Measurements from ENCODE around the gene TMEM154. TPM values are rescaled to one million over a fixed set of nuclear protein-coding genes. Genes with fewer than 3 reads are reported as not detected.

TMEM154 gene
- total and polyA plus RNA-seq, 10 of the 15 experiments (the other 5 are each of a cell fraction or from before 2014, with no cell fraction given), result 5.1 to 41.4 (median 18.2) TPM

DNA sequence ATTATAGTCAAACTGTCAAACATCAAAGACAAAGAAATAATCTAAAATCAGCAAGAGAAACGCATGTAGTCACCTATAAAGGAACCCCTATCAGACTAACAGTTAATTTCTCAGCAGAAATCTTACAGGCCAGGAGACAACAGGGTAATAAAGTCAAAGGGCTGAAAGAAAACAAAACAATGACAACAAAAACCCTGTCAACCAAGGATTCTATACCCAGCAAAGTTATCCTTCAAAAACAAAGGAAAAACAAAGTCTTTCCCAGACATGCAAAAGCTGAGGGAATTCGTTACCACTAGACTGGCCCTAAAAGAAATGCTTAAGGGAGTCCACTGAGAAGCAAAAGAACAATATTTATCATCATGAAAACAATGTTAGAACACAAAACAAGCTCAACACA lies 22.1 kb downstream of the TMEM154 start:
- H2AFZ ChIP-seq (ENCODE audit: control insufficient read depth, low read depth, low read length), result no peak overlapping the region
- H3K4me3 ChIP-seq, result no peak overlapping the region
- SMC1A ChIA-PET (ENCODE audit: uncharacterized antibody, unreplicated experiment), result interaction anchor here (1.1 to 3.9 kb wide), 3 partner anchors 13 to 156 kb away, joined by 3 to 33 read pairs (median 5); no protein-coding TSS in a partner anchor
- no peaks in the 10 kb centered on the region for H4K20me1 ChIP-seq (ENCODE audit: control insufficient read depth, insufficient read depth)
- RAD21 ChIA-PET (ENCODE audit: unreplicated experiment), result interaction anchor here (1.5 kb wide), 1 partner anchor 15 kb away, joined by 3 read pairs; no protein-coding TSS in a partner anchor
- no peaks in the 10 kb centered on the region for H3K27me3 ChIP-seq (replicated peaks in 1 of 2; ENCODE audit: control insufficient read depth in 2 of 2, insufficient read depth in 2 of 2, low read length in 1 of 2)
- DNase-seq (ENCODE audit: low read depth, low spot score) (no peak), ATAC-seq (no peak), FAIRE-seq (no peak)
- no peak overlapping the region for H3K4me2 ChIP-seq (ENCODE audit: control insufficient read depth, insufficient read depth)
- CTCF ChIA-PET, result interaction anchor here (0.7 to 1.8 kb wide), 2 partner anchors 18 to 57 kb away, joined by 5 read pairs; no protein-coding TSS in a partner anchor
- TF ChIP-seq, protein P1, sequence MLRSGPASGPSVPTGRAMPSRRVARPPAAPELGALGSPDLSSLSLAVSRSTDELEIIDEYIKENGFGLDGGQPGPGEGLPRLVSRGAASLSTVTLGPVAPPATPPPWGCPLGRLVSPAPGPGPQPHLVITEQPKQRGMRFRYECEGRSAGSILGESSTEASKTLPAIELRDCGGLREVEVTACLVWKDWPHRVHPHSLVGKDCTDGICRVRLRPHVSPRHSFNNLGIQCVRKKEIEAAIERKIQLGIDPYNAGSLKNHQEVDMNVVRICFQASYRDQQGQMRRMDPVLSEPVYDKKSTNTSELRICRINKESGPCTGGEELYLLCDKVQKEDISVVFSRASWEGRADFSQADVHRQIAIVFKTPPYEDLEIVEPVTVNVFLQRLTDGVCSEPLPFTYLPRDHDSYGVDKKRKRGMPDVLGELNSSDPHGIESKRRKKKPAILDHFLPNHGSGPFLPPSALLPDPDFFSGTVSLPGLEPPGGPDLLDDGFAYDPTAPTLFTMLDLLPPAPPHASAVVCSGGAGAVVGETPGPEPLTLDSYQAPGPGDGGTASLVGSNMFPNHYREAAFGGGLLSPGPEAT (IDR thresholded peaks at IDR 0.05; ENCODE audit: low read depth), result peak; percentile 42; the same call in 1 of the 2 replicates
- 0 out of 2 replicates have a peak, but pooled peaks have one; percentile 44 for TF ChIP-seq TCF7 (IDR thresholded peaks at IDR 0.05; ENCODE audit: borderline replicate concordance)
- no peak for TF ChIP-seq SREBF1 (IDR thresholded peaks at IDR 0.05; ENCODE audit: low read length)
- peak; percentile 96 for TF ChIP-seq CBX5 (IDR thresholded peaks at IDR 0.05; ENCODE audit: low read depth)
- intact Hi-C loops (cut with micrococcal nuclease; ENCODE audit: unreplicated experiment) (no loop called here), in situ Hi-C loops (cut with MboI) (no loop called here)
- no TSS peak for BruUV-seq (replicated peaks)
- WGBS (ENCODE audit: insufficient coverage, insufficient replicate concordance, low lambda C conversion rate, missing lambda C conversion rate), result 61% methylated on average over 2 of the region's 2 CpGs
- H3K9me3 ChIP-seq (replicated peaks; ENCODE audit: control insufficient read depth, insufficient read depth, low read length), result peaks cover 15% of the 10 kb centered on the region
- H3K27ac ChIP-seq (ENCODE audit: control insufficient read depth, insufficient read depth), result no peak overlapping the region
- H3K36me3 ChIP-seq (ENCODE audit: control insufficient read depth in 2 of 2, insufficient read depth in 2 of 2, low read length in 1 of 2), result no peaks in the 10 kb centered on the region
- POLR2A ChIA-PET, result interaction anchor here (1.2 to 1.5 kb wide), 2 partner anchors 13 to 19 kb away, joined by 4 read pairs; no protein-coding TSS in a partner anchor
- H3K4me1 ChIP-seq (ENCODE audit: control insufficient read depth, insufficient read depth, low read length), result peaks cover 33% of the 10 kb centered on the region
- no peak overlapping the region for H3K9ac ChIP-seq (ENCODE audit: control insufficient read depth, insufficient read depth, low read length)
- H3K79me2 ChIP-seq (ENCODE audit: control insufficient read depth, insufficient read depth, low read length), result no peaks in the 10 kb centered on the region
